ENCODE data around the gene TLE6.

DNA sequence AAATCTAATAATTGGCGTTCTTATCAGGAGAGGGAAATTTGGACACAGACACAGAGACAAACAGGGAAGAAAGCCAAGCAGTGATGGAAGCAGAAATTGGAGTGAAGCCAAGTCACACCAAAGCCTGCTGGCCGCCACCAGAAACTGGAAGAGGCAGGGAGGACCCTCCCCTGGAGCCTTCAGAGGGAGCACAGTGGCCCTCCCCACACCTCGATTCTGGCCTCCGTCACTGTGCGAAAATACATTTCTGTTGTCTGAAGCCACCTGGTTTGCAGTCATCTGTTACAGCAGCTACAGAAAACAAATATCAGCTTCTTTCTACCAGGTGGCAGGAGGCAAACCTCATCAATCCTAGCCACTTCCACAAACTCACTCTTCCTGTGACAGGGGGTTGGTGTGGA is 8.3 kb upstream of the TLE6 start:
- TF ChIP-seq, protein P1, sequence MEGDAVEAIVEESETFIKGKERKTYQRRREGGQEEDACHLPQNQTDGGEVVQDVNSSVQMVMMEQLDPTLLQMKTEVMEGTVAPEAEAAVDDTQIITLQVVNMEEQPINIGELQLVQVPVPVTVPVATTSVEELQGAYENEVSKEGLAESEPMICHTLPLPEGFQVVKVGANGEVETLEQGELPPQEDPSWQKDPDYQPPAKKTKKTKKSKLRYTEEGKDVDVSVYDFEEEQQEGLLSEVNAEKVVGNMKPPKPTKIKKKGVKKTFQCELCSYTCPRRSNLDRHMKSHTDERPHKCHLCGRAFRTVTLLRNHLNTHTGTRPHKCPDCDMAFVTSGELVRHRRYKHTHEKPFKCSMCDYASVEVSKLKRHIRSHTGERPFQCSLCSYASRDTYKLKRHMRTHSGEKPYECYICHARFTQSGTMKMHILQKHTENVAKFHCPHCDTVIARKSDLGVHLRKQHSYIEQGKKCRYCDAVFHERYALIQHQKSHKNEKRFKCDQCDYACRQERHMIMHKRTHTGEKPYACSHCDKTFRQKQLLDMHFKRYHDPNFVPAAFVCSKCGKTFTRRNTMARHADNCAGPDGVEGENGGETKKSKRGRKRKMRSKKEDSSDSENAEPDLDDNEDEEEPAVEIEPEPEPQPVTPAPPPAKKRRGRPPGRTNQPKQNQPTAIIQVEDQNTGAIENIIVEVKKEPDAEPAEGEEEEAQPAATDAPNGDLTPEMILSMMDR (conservative IDR thresholded peaks at IDR 0.05; ENCODE audit: low read length): no peak
- no peak for TF ChIP-seq EZH2phosphoT487 (IDR thresholded peaks at IDR 0.05; ENCODE audit: borderline replicate concordance)
